Sigmoid colon (tissue), 7 donors: ENCODE results near the gene BSND. TPM values are rescaled to one million over a fixed set of nuclear protein-coding genes. Genes with fewer than 3 reads are reported as not detected.

ENCODE experiments used
- DNase-seq: peaks from one replicate; pipeline ENCODE4 v3.0.0-alpha.2; 2019
- H3K27ac ChIP-seq, 4 donors: fragments of 200-600 bp; sonication (generic); one replicate each; pipeline ENCODE4 v1.5.1; 2016 to 2019; ENCODE audit warnings: mild to moderate bottlenecking in 1 of 4
- H3K27me3 ChIP-seq, 3 donors: fragments of 200-600 bp; sonication (generic); one replicate each; pipeline ENCODE4 v1.5.1; 2019; ENCODE audit warnings: mild to moderate bottlenecking in 1 of 3
- H3K36me3 ChIP-seq, 4 donors: fragments of 200-600 bp; sonication (generic); one replicate each; pipeline ENCODE4 v1.5.1; 2016 to 2019
- H3K4me1 ChIP-seq, 4 donors: fragments of 200-600 bp; sonication (generic); one replicate each; pipeline ENCODE4 v1.5.1; 2017 to 2019
- H3K4me3 ChIP-seq, 4 donors: fragments of 200-600 bp; sonication (generic); one replicate each; pipeline ENCODE4 v1.5.1; 2017 to 2019; ENCODE audit warnings: mild to moderate bottlenecking in 2 of 4, moderate library complexity in 1 of 4
- H3K9me3 ChIP-seq, 4 donors: fragments of 200-600 bp in 3 of 4; sonication (generic) in 3 of 4; one replicate each; pipeline versions ENCODE4 v1.5.1 to v1.6.1; 2013 to 2019
- CTCF ChIP-seq, 4 experiments: fragments of 450-650 bp in 3 of 4; fragments of 200-600 bp in 1 of 4; IDR thresholded peaks; one replicate each; pipeline ENCODE4 v1.5.1; 2016 to 2019; ENCODE audit warnings: antibody characterized with exemption in 4 of 4, mild to moderate bottlenecking in 3 of 4, moderate library complexity in 2 of 4
- EP300 ChIP-seq, 4 donors: sonication (generic); formaldehyde crosslinking; IDR thresholded peaks; one replicate each; pipeline ENCODE4 v1.6.1; 2017; ENCODE audit warnings: antibody characterized with exemption in 4 of 4
- POLR2A ChIP-seq, 2 donors: fragments of 450-650 bp; IDR thresholded peaks; one replicate each; pipeline ENCODE4 v1.6.1; 2016; ENCODE audit warnings: antibody characterized with exemption in 2 of 2, mild to moderate bottlenecking in 2 of 2, moderate library complexity in 2 of 2
- POLR2AphosphoS5 ChIP-seq, 4 donors: sonication (generic); formaldehyde crosslinking; IDR thresholded peaks; one replicate each; pipeline ENCODE4 v1.6.1; 2017; ENCODE audit warnings: antibody characterized with exemption in 4 of 4
- WGBS, 2 donors: extraction: QIAGEN DNeasy Blood & Tissue Kit; methylation state at CpG; one replicate each; pipeline ENCODE4 v1.1.7; 2013; 5-methylcytosine and 5-hydroxymethylcytosine counted together
- intact Hi-C: fragments of 100-400 bp; cut with DNase I; formaldehyde crosslinking; loops from one replicate; pipeline ENCODE4 v1.15.1; 2023
- polyA plus RNA-seq, 3 donors: library from polyadenylated mRNA; stranded (reverse); fragments of 200-250 nt; gene quantifications; one replicate each; pipeline ENCODE4 v1.2.3, GENCODE V29; 2013
- total RNA-seq, 4 donors: library from RNA; depleted of rRNA; stranded (reverse); fragments of >200 nt; gene quantifications; one replicate each; pipeline ENCODE4 v1.1.0, GENCODE V29; 2016
- donor health status: healthy with polysubstance abuse.
- donor health status: Bipolar disorder and iron deficiency.
- donor health status: healthy.

Gene BSND
- total and polyA plus RNA-seq, 7 donors: not detected

GRCh38 chr1:55045430-55045829 is 46.7 kb downstream of the BSND start:
- no peak for DNase-seq
- WGBS, 2 donors: 95 to 97% methylated on average over 10 of the region's 10 CpGs
- Histone ChIP-seq H3K4me1 (peaks cover 0 to 9% (median 6%) of the 10 kb centered on the region in 4 donors), H3K27me3 (peaks cover 0 to 4% (median 3%) of the 10 kb centered on the region in 3 donors), H3K9me3 (no peaks in the 10 kb centered on the region), H3K27ac (no peak overlapping the region), H3K36me3 (no peaks in the 10 kb centered on the region), H3K4me3 (no peak overlapping the region)
- intact Hi-C loops: no loop called here
- TF ChIP-seq POLR2AphosphoS5 (IDR thresholded peaks at IDR 0.05) (no peak), EP300 (IDR thresholded peaks at IDR 0.05) (no peak), CTCF (IDR thresholded peaks at IDR 0.05) (no peak), POLR2A (IDR thresholded peaks at IDR 0.05) (no peak)

- intact Hi-C loops: no loop called here
- H3K4me3 ChIP-seq: no peak overlapping the region
- no peak for DNase-seq
Observed at GRCh38 chr1:55046871-55047270, 48.1 kb downstream of the BSND start.

GRCh38 chr1:55047611-55048010 is 48.9 kb downstream of the BSND start:
- DNase-seq: no peak
- intact Hi-C loops: no loop called here
- TF ChIP-seq POLR2A (IDR thresholded peaks at IDR 0.05): no peak
- no peak for TF ChIP-seq POLR2AphosphoS5 (IDR thresholded peaks at IDR 0.05)
- no peak for TF ChIP-seq CTCF (IDR thresholded peaks at IDR 0.05)
- TF ChIP-seq EP300 (IDR thresholded peaks at IDR 0.05): no peak

More at GRCh38 chr1:55046871-55047270, 48.1 kb downstream of the BSND start:
- Histone ChIP-seq H3K4me1 (peaks cover 0 to 9% (median 7%) of the 10 kb centered on the region in 4 donors), H3K27me3 (no peaks in the 10 kb centered on the region), H3K27ac (no peak overlapping the region), H3K9me3 (no peaks in the 10 kb centered on the region), H3K36me3 (no peaks in the 10 kb centered on the region)
- TF ChIP-seq POLR2A (IDR thresholded peaks at IDR 0.05) (no peak), EP300 (IDR thresholded peaks at IDR 0.05) (no peak), CTCF (IDR thresholded peaks at IDR 0.05) (no peak), POLR2AphosphoS5 (IDR thresholded peaks at IDR 0.05) (no peak)
- WGBS, 2 donors: 86 to 90% methylated on average over 4 of the region's 4 CpGs

GRCh38 chr1:55048453-55049270 is 49.9 kb downstream of the BSND start:
- H3K36me3 ChIP-seq: no peaks in the 10 kb centered on the region
- no peaks in the 10 kb centered on the region for H3K9me3 ChIP-seq
- intact Hi-C loops: no loop called here
- no peak overlapping the region for H3K4me3 ChIP-seq
- no peak overlapping the region for H3K27ac ChIP-seq
- no peaks in the 10 kb centered on the region for H3K27me3 ChIP-seq
- TF ChIP-seq CTCF (IDR thresholded peaks at IDR 0.05): no peak
- TF ChIP-seq POLR2A (IDR thresholded peaks at IDR 0.05): no peak
- TF ChIP-seq POLR2AphosphoS5 (IDR thresholded peaks at IDR 0.05): no peak
- TF ChIP-seq EP300 (IDR thresholded peaks at IDR 0.05): no peak
- 86 to 90% methylated on average over 11 of the region's 11 CpGs for WGBS, 2 donors
- no peak for DNase-seq
- H3K4me1 ChIP-seq: peaks cover 0 to 9% (median 7%) of the 10 kb centered on the region in 4 donors

More at GRCh38 chr1:55047611-55048010, 48.9 kb downstream of the BSND start:
- H3K27ac ChIP-seq: no peak overlapping the region
- 93 to 97% methylated on average over 3 of the region's 3 CpGs for WGBS, 2 donors
- H3K36me3 ChIP-seq: no peaks in the 10 kb centered on the region
- no peak overlapping the region for H3K4me3 ChIP-seq
- no peaks in the 10 kb centered on the region for H3K27me3 ChIP-seq
- no peaks in the 10 kb centered on the region for H3K9me3 ChIP-seq
- H3K4me1 ChIP-seq: peaks cover 0 to 9% (median 7%) of the 10 kb centered on the region in 4 donors
